RWPE2 (cell line): ENCODE results near the gene SEMA4D.
A peak's percentile ranks its signal among the peaks of the same experiment; 100 is the strongest.

ENCODE experiments used
- ATAC-seq: fragments of 200-7000 bp; cut with Tn5 transposase; 3 replicates; pipeline ENCODE4 v1.9.1; 2021; ENCODE audit warnings: low read depth
- DNase-seq: peaks from one replicate; pipeline ENCODE4 v3.0.0-alpha.2; 2020; ENCODE audit warnings: low spot score
- H3K27ac ChIP-seq: fragments of 450-650 bp; 2 replicates; pipeline ENCODE4 v1.5.1; 2017; ENCODE audit warnings: mild to moderate bottlenecking; ENCODE audit not compliant: poor library complexity, severe bottlenecking
- H3K27me3 ChIP-seq: fragments of 250-450 bp; sonication (Bioruptor Pico); 2 replicates; pipeline ENCODE4 v1.5.1; 2021; ENCODE audit warnings: mild to moderate bottlenecking, moderate library complexity; ENCODE audit not compliant: insufficient read depth, poor library complexity, severe bottlenecking
- H3K36me3 ChIP-seq: fragments of 250-450 bp; sonication (Bioruptor Pico); 2 replicates; pipeline ENCODE4 v1.5.1; 2020; ENCODE audit warnings: low read depth, mild to moderate bottlenecking, moderate library complexity
- H3K4me1 ChIP-seq: fragments of 250-450 bp; sonication (Bioruptor Pico); 2 replicates; pipeline ENCODE4 v1.5.1; 2021; ENCODE audit warnings: mild to moderate bottlenecking, moderate library complexity; ENCODE audit not compliant: insufficient read depth, poor library complexity, severe bottlenecking
- H3K4me3 ChIP-seq: fragments of 250-450 bp; sonication (Bioruptor Pico); 2 replicates; pipeline ENCODE4 v1.5.1; 2021; ENCODE audit warnings: mild to moderate bottlenecking, moderate library complexity; ENCODE audit not compliant: severe bottlenecking
- H3K9me3 ChIP-seq: fragments of 250-450 bp; sonication (Bioruptor Pico); 2 replicates; pipeline ENCODE4 v1.5.1; 2021; ENCODE audit warnings: mild to moderate bottlenecking, moderate library complexity; ENCODE audit not compliant: severe bottlenecking
- TF ChIP-seq, protein P1 (sequence below): fragments of 450-650 bp; IDR thresholded peaks from one replicate; pipeline ENCODE4 v1.5.1; 2017; ENCODE audit warnings: mild to moderate bottlenecking, moderate library complexity; ENCODE audit not compliant: poor library complexity, severe bottlenecking

Gene SEMA4D

GRCh38 chr9:89427621-89428221 is 70.2 kb downstream of the SEMA4D start:
- Histone ChIP-seq H3K27ac (no peak overlapping the region), H3K27me3 (no peaks in the 10 kb centered on the region), H3K4me3 (no peak overlapping the region), H3K36me3 (no peaks in the 10 kb centered on the region), H3K4me1 (no peaks in the 10 kb centered on the region), H3K9me3 (no peaks in the 10 kb centered on the region)
- DNase-seq (no peak), ATAC-seq (no peak)
- TF ChIP-seq, protein P1, sequence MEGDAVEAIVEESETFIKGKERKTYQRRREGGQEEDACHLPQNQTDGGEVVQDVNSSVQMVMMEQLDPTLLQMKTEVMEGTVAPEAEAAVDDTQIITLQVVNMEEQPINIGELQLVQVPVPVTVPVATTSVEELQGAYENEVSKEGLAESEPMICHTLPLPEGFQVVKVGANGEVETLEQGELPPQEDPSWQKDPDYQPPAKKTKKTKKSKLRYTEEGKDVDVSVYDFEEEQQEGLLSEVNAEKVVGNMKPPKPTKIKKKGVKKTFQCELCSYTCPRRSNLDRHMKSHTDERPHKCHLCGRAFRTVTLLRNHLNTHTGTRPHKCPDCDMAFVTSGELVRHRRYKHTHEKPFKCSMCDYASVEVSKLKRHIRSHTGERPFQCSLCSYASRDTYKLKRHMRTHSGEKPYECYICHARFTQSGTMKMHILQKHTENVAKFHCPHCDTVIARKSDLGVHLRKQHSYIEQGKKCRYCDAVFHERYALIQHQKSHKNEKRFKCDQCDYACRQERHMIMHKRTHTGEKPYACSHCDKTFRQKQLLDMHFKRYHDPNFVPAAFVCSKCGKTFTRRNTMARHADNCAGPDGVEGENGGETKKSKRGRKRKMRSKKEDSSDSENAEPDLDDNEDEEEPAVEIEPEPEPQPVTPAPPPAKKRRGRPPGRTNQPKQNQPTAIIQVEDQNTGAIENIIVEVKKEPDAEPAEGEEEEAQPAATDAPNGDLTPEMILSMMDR: no peak

GRCh38 chr9:89426384-89426961 is 71.4 kb downstream of the SEMA4D start:
- ATAC-seq: no peak
- Histone ChIP-seq H3K4me1 (peaks cover 3% of the 10 kb centered on the region), H3K27ac (no peak overlapping the region), H3K36me3 (no peaks in the 10 kb centered on the region), H3K9me3 (no peaks in the 10 kb centered on the region), H3K4me3 (no peak overlapping the region), H3K27me3 (no peaks in the 10 kb centered on the region)
- TF ChIP-seq, protein P1: no peak
- DNase-seq: no peak

GRCh38 chr9:89425921-89426383 is 72.0 kb downstream of the SEMA4D start:
- DNase-seq: no peak
- H3K27me3 ChIP-seq: no peaks in the 10 kb centered on the region
- TF ChIP-seq, protein P1: no peak
- H3K9me3 ChIP-seq: no peaks in the 10 kb centered on the region
- H3K27ac ChIP-seq: no peak overlapping the region
- ATAC-seq: no peak
- no peak overlapping the region for H3K4me3 ChIP-seq
- no peaks in the 10 kb centered on the region for H3K36me3 ChIP-seq
- peaks cover 3% of the 10 kb centered on the region for H3K4me1 ChIP-seq

- no peaks in the 10 kb centered on the region for H3K36me3 ChIP-seq
- H3K4me3 ChIP-seq: no peak overlapping the region
- H3K27ac ChIP-seq: no peak overlapping the region
- ATAC-seq: peak; percentile 43; the same call in 2 of the 3 replicates
- no peaks in the 10 kb centered on the region for H3K9me3 ChIP-seq
- DNase-seq: no peak
- TF ChIP-seq, protein P1: no peak
- peaks cover 3% of the 10 kb centered on the region for H3K4me1 ChIP-seq
- no peaks in the 10 kb centered on the region for H3K27me3 ChIP-seq
Measured at GRCh38 chr9:89425024-89425805, 72.7 kb downstream of the SEMA4D start.
